ENCODE data around the gene USH2A.
"Not testable (repeated sequence)": the region's sequence is repeated elsewhere in the genome, so short reads cannot be mapped to it uniquely, and the experiment has no call there.

Gene USH2A

DNA sequence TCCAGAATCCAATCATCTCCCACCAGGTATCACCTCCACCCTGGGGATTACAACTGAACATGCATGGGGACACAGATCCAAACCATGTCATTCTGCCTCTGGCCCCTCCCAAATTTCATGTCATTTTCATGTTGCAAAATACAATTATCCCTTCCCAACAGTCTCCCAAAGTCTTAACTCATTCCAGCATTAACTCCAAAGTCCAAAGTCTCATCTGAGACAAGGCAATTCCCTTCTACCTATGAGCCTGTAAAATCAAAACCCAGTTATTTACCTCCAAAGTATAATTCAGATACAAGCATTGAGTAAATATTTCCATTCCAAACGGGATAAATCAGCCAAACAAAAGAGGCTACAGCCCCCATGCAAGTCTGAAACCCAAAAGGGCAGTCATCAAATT is 73.1 kb downstream of the USH2A start:
- Histone ChIP-seq H3K4me3 (ENCODE audit: low read depth, low read length) (no peak overlapping the region), H3K27ac (ENCODE audit: extremely low read depth, low read depth, low read length) (no peak overlapping the region), H3K36me3 (ENCODE audit: control insufficient read depth in 2 of 2, insufficient read depth in 1 of 2, low read length in 2 of 2) (no peaks in the 10 kb centered on the region), H3K4me1 (ENCODE audit: control insufficient read depth, insufficient read depth, low read length) (no peaks in the 10 kb centered on the region), H3K9me3 (ENCODE audit: control insufficient read depth, insufficient read depth, low read depth, low read length) (no peaks in the 10 kb centered on the region)
- CTCF ChIA-PET = no interaction called here
- TF ChIP-seq, protein P1, sequence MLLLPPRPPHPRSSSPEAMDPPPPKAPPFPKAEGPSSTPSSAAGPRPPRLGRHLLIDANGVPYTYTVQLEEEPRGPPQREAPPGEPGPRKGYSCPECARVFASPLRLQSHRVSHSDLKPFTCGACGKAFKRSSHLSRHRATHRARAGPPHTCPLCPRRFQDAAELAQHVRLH (tag by site-specific recombination; IDR thresholded peaks at IDR 0.05) = no peak
- no peak for TF ChIP-seq SETDB1 (IDR thresholded peaks at IDR 0.05; ENCODE audit: insufficient read length, low read length)
- TF ChIP-seq, protein P2, sequence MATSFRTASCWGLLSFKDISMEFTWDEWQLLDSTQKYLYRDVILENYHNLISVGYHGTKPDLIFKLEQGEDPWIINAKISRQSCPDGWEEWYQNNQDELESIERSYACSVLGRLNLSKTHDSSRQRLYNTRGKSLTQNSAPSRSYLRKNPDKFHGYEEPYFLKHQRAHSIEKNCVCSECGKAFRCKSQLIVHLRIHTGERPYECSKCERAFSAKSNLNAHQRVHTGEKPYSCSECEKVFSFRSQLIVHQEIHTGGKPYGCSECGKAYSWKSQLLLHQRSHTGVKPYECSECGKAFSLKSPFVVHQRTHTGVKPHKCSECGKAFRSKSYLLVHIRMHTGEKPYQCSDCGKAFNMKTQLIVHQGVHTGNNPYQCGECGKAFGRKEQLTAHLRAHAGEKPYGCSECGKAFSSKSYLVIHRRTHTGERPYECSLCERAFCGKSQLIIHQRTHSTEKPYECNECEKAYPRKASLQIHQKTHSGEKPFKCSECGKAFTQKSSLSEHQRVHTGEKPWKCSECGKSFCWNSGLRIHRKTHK (tag by site-specific recombination; IDR thresholded peaks at IDR 0.05) = no peak
- TF ChIP-seq HOXD13 (CRISPR knock-in tag; IDR thresholded peaks at IDR 0.05; ENCODE audit: borderline replicate concordance) = no peak
- no peak for TF ChIP-seq ZNF404 (tag by site-specific recombination; IDR thresholded peaks at IDR 0.05)
- POLR2A ChIA-PET = no interaction called here

DNA sequence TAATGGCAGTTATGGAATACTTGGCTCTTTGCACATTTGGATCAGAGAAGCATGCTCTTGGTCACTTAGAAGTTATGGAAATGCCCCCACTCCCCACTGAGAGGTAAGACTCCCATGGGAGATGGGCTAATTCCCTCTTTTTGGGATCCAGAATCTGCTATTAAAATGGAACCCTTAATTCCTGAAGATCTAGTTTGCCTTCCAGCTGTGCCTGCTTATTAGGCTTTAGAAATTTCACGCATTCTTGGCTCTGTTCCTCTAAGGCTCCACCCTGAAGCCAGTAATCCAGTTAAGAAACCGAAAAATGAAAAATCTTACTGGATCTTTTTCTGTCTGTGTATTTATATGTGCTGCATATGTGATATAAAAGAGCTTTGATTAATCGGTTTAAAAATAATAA is 76.7 kb downstream of the USH2A start:
- Histone ChIP-seq H3K4me3 (ENCODE audit: low read depth, low read length) (no peak overlapping the region), H3K9me3 (ENCODE audit: control insufficient read depth, insufficient read depth, low read depth, low read length) (no peaks in the 10 kb centered on the region), H3K36me3 (ENCODE audit: control insufficient read depth in 2 of 2, insufficient read depth in 1 of 2, low read length in 2 of 2) (no peaks in the 10 kb centered on the region), H3K4me1 (ENCODE audit: control insufficient read depth, insufficient read depth, low read length) (no peaks in the 10 kb centered on the region), H3K27ac (ENCODE audit: extremely low read depth, low read depth, low read length) (no peak overlapping the region)
- ChIA-PET CTCF (interaction anchor here (0.6 to 0.8 kb wide), 2 partner anchors 35 to 1314 kb away, joined by 3 read pairs; no protein-coding TSS in a partner anchor), POLR2A (no interaction called here)
- TF ChIP-seq, protein P3, sequence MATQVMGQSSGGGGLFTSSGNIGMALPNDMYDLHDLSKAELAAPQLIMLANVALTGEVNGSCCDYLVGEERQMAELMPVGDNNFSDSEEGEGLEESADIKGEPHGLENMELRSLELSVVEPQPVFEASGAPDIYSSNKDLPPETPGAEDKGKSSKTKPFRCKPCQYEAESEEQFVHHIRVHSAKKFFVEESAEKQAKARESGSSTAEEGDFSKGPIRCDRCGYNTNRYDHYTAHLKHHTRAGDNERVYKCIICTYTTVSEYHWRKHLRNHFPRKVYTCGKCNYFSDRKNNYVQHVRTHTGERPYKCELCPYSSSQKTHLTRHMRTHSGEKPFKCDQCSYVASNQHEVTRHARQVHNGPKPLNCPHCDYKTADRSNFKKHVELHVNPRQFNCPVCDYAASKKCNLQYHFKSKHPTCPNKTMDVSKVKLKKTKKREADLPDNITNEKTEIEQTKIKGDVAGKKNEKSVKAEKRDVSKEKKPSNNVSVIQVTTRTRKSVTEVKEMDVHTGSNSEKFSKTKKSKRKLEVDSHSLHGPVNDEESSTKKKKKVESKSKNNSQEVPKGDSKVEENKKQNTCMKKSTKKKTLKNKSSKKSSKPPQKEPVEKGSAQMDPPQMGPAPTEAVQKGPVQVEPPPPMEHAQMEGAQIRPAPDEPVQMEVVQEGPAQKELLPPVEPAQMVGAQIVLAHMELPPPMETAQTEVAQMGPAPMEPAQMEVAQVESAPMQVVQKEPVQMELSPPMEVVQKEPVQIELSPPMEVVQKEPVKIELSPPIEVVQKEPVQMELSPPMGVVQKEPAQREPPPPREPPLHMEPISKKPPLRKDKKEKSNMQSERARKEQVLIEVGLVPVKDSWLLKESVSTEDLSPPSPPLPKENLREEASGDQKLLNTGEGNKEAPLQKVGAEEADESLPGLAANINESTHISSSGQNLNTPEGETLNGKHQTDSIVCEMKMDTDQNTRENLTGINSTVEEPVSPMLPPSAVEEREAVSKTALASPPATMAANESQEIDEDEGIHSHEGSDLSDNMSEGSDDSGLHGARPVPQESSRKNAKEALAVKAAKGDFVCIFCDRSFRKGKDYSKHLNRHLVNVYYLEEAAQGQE (tag by site-specific recombination; IDR thresholded peaks at IDR 0.05) = no peak
- TF ChIP-seq, protein P4, sequence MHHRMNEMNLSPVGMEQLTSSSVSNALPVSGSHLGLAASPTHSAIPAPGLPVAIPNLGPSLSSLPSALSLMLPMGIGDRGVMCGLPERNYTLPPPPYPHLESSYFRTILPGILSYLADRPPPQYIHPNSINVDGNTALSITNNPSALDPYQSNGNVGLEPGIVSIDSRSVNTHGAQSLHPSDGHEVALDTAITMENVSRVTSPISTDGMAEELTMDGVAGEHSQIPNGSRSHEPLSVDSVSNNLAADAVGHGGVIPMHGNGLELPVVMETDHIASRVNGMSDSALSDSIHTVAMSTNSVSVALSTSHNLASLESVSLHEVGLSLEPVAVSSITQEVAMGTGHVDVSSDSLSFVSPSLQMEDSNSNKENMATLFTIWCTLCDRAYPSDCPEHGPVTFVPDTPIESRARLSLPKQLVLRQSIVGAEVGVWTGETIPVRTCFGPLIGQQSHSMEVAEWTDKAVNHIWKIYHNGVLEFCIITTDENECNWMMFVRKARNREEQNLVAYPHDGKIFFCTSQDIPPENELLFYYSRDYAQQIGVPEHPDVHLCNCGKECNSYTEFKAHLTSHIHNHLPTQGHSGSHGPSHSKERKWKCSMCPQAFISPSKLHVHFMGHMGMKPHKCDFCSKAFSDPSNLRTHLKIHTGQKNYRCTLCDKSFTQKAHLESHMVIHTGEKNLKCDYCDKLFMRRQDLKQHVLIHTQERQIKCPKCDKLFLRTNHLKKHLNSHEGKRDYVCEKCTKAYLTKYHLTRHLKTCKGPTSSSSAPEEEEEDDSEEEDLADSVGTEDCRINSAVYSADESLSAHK (tag by site-specific recombination; IDR thresholded peaks at IDR 0.05) = no peak
- TF ChIP-seq ZNF670 (tag by site-specific recombination; IDR thresholded peaks at IDR 0.05; ENCODE audit: low read depth) = no peak
- TF ChIP-seq ZNF174 (tag by site-specific recombination; IDR thresholded peaks at IDR 0.05) = no peak
- TF ChIP-seq, protein P5, sequence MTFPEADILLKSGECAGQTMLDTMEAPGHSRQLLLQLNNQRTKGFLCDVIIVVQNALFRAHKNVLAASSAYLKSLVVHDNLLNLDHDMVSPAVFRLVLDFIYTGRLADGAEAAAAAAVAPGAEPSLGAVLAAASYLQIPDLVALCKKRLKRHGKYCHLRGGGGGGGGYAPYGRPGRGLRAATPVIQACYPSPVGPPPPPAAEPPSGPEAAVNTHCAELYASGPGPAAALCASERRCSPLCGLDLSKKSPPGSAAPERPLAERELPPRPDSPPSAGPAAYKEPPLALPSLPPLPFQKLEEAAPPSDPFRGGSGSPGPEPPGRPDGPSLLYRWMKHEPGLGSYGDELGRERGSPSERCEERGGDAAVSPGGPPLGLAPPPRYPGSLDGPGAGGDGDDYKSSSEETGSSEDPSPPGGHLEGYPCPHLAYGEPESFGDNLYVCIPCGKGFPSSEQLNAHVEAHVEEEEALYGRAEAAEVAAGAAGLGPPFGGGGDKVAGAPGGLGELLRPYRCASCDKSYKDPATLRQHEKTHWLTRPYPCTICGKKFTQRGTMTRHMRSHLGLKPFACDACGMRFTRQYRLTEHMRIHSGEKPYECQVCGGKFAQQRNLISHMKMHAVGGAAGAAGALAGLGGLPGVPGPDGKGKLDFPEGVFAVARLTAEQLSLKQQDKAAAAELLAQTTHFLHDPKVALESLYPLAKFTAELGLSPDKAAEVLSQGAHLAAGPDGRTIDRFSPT (tag by site-specific recombination; IDR thresholded peaks at IDR 0.05) = no peak
- no peak for TF ChIP-seq ZNF558 (tag by site-specific recombination; IDR thresholded peaks at IDR 0.05)
- TF ChIP-seq, protein P6, sequence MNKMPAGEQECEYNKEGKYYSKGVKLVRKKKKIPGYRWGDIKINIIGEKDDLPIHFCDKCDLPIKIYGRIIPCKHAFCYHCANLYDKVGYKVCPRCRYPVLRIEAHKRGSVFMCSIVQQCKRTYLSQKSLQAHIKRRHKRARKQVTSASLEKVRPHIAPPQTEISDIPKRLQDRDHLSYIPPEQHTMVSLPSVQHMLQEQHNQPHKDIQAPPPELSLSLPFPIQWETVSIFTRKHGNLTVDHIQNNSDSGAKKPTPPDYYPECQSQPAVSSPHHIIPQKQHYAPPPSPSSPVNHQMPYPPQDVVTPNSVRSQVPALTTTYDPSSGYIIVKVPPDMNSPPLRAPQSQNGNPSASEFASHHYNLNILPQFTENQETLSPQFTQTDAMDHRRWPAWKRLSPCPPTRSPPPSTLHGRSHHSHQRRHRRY (tag by site-specific recombination; IDR thresholded peaks at IDR 0.05) = no peak
- TF ChIP-seq, protein P7, sequence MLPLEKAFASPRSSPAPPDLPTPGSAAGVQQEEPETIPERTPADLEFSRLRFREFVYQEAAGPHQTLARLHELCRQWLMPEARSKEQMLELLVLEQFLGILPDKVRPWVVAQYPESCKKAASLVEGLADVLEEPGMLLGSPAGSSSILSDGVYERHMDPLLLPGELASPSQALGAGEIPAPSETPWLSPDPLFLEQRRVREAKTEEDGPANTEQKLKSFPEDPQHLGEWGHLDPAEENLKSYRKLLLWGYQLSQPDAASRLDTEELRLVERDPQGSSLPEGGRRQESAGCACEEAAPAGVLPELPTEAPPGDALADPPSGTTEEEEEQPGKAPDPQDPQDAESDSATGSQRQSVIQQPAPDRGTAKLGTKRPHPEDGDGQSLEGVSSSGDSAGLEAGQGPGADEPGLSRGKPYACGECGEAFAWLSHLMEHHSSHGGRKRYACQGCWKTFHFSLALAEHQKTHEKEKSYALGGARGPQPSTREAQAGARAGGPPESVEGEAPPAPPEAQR (tag by site-specific recombination; IDR thresholded peaks at IDR 0.05) = no peak
- no peak for TF ChIP-seq OVOL3 (tag by site-specific recombination; IDR thresholded peaks at IDR 0.05)

DNA sequence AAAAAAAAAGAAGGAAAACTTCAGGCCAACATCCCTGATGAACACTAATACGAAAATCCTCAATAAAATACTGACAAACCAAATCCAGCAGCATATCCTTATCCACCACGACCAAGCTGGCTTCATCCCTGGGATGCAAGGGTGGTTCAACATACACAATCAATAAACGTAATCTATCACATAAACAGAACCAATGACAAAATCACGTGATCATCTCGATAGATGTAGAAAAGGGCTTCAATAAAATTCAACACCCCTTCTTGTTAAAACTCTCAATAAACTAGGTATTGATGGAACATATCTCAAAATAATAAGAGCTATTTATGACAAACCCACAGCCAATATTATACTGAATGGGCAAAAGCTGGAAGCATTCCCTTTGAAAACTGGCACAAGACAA is 82.7 kb downstream of the USH2A start:
- POLR2A ChIA-PET; H3K4me3 ChIP-seq (ENCODE audit: low read depth, low read length); H3K4me1 ChIP-seq (ENCODE audit: control insufficient read depth, insufficient read depth, low read length); H3K27ac ChIP-seq (ENCODE audit: extremely low read depth, low read depth, low read length); H3K9me3 ChIP-seq (ENCODE audit: control insufficient read depth, insufficient read depth, low read depth, low read length); H3K36me3 ChIP-seq (ENCODE audit: control insufficient read depth in 2 of 2, insufficient read depth in 1 of 2, low read length in 2 of 2): not testable (repeated sequence)
- CTCF ChIA-PET = interaction anchor here (0.9 kb wide), 1 partner anchor 9 kb away, joined by 6 read pairs; no protein-coding TSS in a partner anchor

All from HEK293 (cell line).